K562 (cell line): ENCODE data around the gene MKRN2OS. TPM values are rescaled to one million over a fixed set of nuclear protein-coding genes. Genes with fewer than 3 reads are reported as not detected.

Experiments
- NFIC ChIP-seq: fragments of 450-650 bp; IDR thresholded peaks from 2 replicates; pipeline ENCODE4 v1.6.1; 2017; ENCODE audit warnings: mild to moderate bottlenecking, inconsistent platforms
- TAF9B ChIP-seq: fragments of 450-650 bp; IDR thresholded peaks from 2 replicates; pipeline ENCODE4 v1.6.1; 2018; ENCODE audit warnings: mild to moderate bottlenecking; ENCODE audit not compliant: partially characterized antibody
- XRCC5 ChIP-seq: fragments of 200-400 bp; formaldehyde crosslinking; IDR thresholded peaks from 2 replicates; pipeline ENCODE4 v1.6.1; 2017; ENCODE audit warnings: low read depth, mild to moderate bottlenecking, low read length
- ZBTB1 ChIP-seq: sonication (generic); formaldehyde crosslinking; IDR thresholded peaks from 2 replicates; pipeline ENCODE4 v1.8.1; 2023; ENCODE audit warnings: missing genetic modification reagents, low read depth, mild to moderate bottlenecking, borderline replicate concordance
- ZKSCAN8 ChIP-seq: fragments of 200-800 bp; sonication (Bioruptor generic); IDR thresholded peaks from 2 replicates; pipeline ENCODE4 v1.6.1; 2016; ENCODE audit warnings: missing genetic modification characterization, missing compliant biosample characterization
- ZNF184 ChIP-seq: sonication (generic); formaldehyde crosslinking; IDR thresholded peaks from 2 replicates; pipeline ENCODE4 v1.5.0; 2020; ENCODE audit warnings: missing genetic modification reagents
- ZNF212 ChIP-seq: fragments of 450-650 bp; formaldehyde crosslinking; IDR thresholded peaks from 2 replicates; pipeline ENCODE4 v1.4.0; 2020; ENCODE audit warnings: mild to moderate bottlenecking
- polyA plus RNA-seq, 8 experiments: library from polyadenylated mRNA; depleted of rRNA in 4 of 8; stranded (reverse) in 5 of 8; unstranded in 3 of 8; fragments of >200 nt; fragmentation: Nextera tagmentation in 2 of 8; fragmentation: Illumina TruSeq in 1 of 8; extraction: Ambion mirVana in 2 of 8; extraction: Trizol in 1 of 8; gene quantifications; 2 replicates each; pipeline versions ENCODE4 v1.2.1 to v1.2.3, GENCODE V29; 2011 to 2014; ENCODE audit warnings: inconsistent platforms in 1 of 8, missing spikeins in 1 of 8
- total RNA-seq, 7 experiments: library from RNA; depleted of rRNA in 6 of 7; stranded (reverse); fragments of >200 nt in 6 of 7; fragmentation: Illumina TruSeq in 2 of 7; extraction: Trizol in 2 of 7; gene quantifications; 2 replicates each; pipeline versions ENCODE4 v1.2.1 to v1.2.3, GENCODE V29; 2011 to 2021; ENCODE audit warnings: low replicate concordance in 1 of 7
- TF ChIP-seq, protein P1 (sequence below): IDR thresholded peaks from 3 replicates; pipeline ENCODE4 v1.6.1; 2011; ENCODE audit warnings: borderline replicate concordance, mild to moderate bottlenecking; ENCODE audit not compliant: insufficient read length, insufficient read depth
- TF ChIP-seq, protein P2 (sequence below): sonication (generic); formaldehyde crosslinking; IDR thresholded peaks from 2 replicates; pipeline ENCODE4 v1.8.0; 2023; ENCODE audit warnings: mild to moderate bottlenecking, missing genetic modification reagents
- TF ChIP-seq, protein P3 (sequence below): fragments of 450-650 bp; IDR thresholded peaks from 2 replicates; pipeline ENCODE4 v1.6.1; 2016; ENCODE audit warnings: mild to moderate bottlenecking

MKRN2OS gene
- total and polyA plus RNA-seq, 9 of the 15 experiments (the other 6 are each of a cell fraction or from before 2014, with no cell fraction given) = 0.11 to 0.27 (median 0.17) TPM; not detected in 6

- TF ChIP-seq, protein P1, sequence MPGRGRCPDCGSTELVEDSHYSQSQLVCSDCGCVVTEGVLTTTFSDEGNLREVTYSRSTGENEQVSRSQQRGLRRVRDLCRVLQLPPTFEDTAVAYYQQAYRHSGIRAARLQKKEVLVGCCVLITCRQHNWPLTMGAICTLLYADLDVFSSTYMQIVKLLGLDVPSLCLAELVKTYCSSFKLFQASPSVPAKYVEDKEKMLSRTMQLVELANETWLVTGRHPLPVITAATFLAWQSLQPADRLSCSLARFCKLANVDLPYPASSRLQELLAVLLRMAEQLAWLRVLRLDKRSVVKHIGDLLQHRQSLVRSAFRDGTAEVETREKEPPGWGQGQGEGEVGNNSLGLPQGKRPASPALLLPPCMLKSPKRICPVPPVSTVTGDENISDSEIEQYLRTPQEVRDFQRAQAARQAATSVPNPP = no peak
- no peak for TF ChIP-seq XRCC5
- TF ChIP-seq ZNF212 (CRISPR knock-in tag) = no peak
- TF ChIP-seq, protein P2, sequence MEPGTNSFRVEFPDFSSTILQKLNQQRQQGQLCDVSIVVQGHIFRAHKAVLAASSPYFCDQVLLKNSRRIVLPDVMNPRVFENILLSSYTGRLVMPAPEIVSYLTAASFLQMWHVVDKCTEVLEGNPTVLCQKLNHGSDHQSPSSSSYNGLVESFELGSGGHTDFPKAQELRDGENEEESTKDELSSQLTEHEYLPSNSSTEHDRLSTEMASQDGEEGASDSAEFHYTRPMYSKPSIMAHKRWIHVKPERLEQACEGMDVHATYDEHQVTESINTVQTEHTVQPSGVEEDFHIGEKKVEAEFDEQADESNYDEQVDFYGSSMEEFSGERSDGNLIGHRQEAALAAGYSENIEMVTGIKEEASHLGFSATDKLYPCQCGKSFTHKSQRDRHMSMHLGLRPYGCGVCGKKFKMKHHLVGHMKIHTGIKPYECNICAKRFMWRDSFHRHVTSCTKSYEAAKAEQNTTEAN (CRISPR knock-in tag) = no peak
- TF ChIP-seq TAF9B = no peak
- TF ChIP-seq NFIC = no peak
- TF ChIP-seq ZBTB1 = no peak
- no peak for TF ChIP-seq ZNF184 (CRISPR knock-in tag)
- TF ChIP-seq, protein P3, sequence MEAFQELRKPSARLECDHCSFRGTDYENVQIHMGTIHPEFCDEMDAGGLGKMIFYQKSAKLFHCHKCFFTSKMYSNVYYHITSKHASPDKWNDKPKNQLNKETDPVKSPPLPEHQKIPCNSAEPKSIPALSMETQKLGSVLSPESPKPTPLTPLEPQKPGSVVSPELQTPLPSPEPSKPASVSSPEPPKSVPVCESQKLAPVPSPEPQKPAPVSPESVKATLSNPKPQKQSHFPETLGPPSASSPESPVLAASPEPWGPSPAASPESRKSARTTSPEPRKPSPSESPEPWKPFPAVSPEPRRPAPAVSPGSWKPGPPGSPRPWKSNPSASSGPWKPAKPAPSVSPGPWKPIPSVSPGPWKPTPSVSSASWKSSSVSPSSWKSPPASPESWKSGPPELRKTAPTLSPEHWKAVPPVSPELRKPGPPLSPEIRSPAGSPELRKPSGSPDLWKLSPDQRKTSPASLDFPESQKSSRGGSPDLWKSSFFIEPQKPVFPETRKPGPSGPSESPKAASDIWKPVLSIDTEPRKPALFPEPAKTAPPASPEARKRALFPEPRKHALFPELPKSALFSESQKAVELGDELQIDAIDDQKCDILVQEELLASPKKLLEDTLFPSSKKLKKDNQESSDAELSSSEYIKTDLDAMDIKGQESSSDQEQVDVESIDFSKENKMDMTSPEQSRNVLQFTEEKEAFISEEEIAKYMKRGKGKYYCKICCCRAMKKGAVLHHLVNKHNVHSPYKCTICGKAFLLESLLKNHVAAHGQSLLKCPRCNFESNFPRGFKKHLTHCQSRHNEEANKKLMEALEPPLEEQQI = no peak
- TF ChIP-seq ZKSCAN8 (CRISPR knock-in tag) = no peak
Measured at GRCh38 chr3:12568747-12569146, 23.4 kb upstream of the MKRN2OS start (continued).
